ENCODE measurements around the gene PPP1R2. TPM values are rescaled to one million over a fixed set of nuclear protein-coding genes. Genes with fewer than 3 reads are reported as not detected.
"Not testable (repeated sequence)": the region's sequence is repeated elsewhere in the genome, so short reads cannot be mapped to it uniquely, and the experiment has no call there.

The PPP1R2 gene
- total and polyA plus RNA-seq, 5 experiments from 2014 or later: 140 to 265 (median 244) TPM

- DNase-seq: no peak
- H3K27me3 Mint-ChIP-seq: no peaks in the 10 kb centered on the region
- POLR2A ChIA-PET: interaction anchor here (2.4 to 3.6 kb wide), 2 partner anchors 11 to 18 kb away, joined by 14 to 21 read pairs; partner anchors contain the start of gene PPP1R2
- peak overlapping the region in 8 of 10 donors; percentile 5 to 88 (median 70) for H3K27ac Mint-ChIP-seq
- H3K4me1 Mint-ChIP-seq: peaks cover 29 to 88% (median 80%) of the 10 kb centered on the region in 4 donors
- peak overlapping the region in 9 of 10 donors; percentile 6 to 73 (median 61) for H3K4me3 Mint-ChIP-seq
- no peaks in the 10 kb centered on the region for H3K9me3 Mint-ChIP-seq
- peaks cover 0 to 80% (median 3%) of the 10 kb centered on the region in 3 donors for H3K36me3 Mint-ChIP-seq
- ATAC-seq: no peak
Measured at GRCh38 chr3:195531683-195532082, 11.4 kb downstream of the PPP1R2 start.

GRCh38 chr3:195526492-195526891 lies 16.6 kb downstream of the PPP1R2 start:
- Mint-ChIP-seq H3K9me3 (no peaks in the 10 kb centered on the region), H3K4me1 (peaks cover 17 to 81% (median 73%) of the 10 kb centered on the region in 4 donors), H3K27ac (peak overlapping the region in 7 of 10 donors; percentile 18 to 90 (median 77)), H3K36me3 (peaks cover 0 to 86% (median 7%) of the 10 kb centered on the region in 3 donors), H3K27me3 (no peaks in the 10 kb centered on the region), H3K4me3 (peak overlapping the region in 1 of 10 donors; percentile 39)
- POLR2A ChIA-PET: interaction anchor here (1.1 to 4.4 kb wide), 4 partner anchors 11 to 256 kb away, joined by 3 to 21 read pairs (median 7); partner anchors contain the start of genes PPP1R2 and XXYLT1
- ATAC-seq (no peak), DNase-seq (no peak)

GRCh38 chr3:195524171-195524896 lies 18.8 kb downstream of the PPP1R2 start:
- Mint-ChIP-seq H3K27me3 (no peaks in the 10 kb centered on the region), H3K9me3 (no peaks in the 10 kb centered on the region), H3K36me3 (peaks cover 0 to 82% (median 8%) of the 10 kb centered on the region in 3 donors), H3K27ac (peak overlapping the region; percentile 79 to 95 (median 88)), H3K4me3 (peak overlapping the region in 9 of 10 donors; percentile 52 to 82 (median 69)), H3K4me1 (peaks cover 13 to 59% (median 56%) of the 10 kb centered on the region in 4 donors)
- DNase-seq (no peak), ATAC-seq (peak; percentile 50 to 51)
- POLR2A ChIA-PET: interaction anchor here (0.6 to 4.4 kb wide), 8 partner anchors 18 to 254 kb away, joined by 3 to 21 read pairs (median 4); partner anchors contain the start of genes PPP1R2 and XXYLT1

GRCh38 chr3:195522254-195523023 lies 20.7 kb downstream of the PPP1R2 start:
- peak overlapping the region in 5 of 10 donors; percentile 5 to 11 (median 7) for H3K4me3 Mint-ChIP-seq
- peak in 4 of 10 donors; percentile 28 to 59 (median 58) for DNase-seq
- H3K27me3 Mint-ChIP-seq: no peaks in the 10 kb centered on the region
- H3K27ac Mint-ChIP-seq: peak overlapping the region; percentile 32 to 84 (median 66)
- peaks cover 13 to 56% (median 46%) of the 10 kb centered on the region in 4 donors for H3K4me1 Mint-ChIP-seq
- ATAC-seq: no peak
- peaks cover 0 to 80% (median 9%) of the 10 kb centered on the region in 3 donors for H3K36me3 Mint-ChIP-seq
- H3K9me3 Mint-ChIP-seq: no peaks in the 10 kb centered on the region
- POLR2A ChIA-PET: interaction anchor here (1.0 to 2.7 kb wide), 5 partner anchors 12 to 252 kb away, joined by 3 to 16 read pairs (median 4); partner anchors contain the start of genes PPP1R2 and XXYLT1

- peaks cover 5 to 86% (median 17%) of the 10 kb centered on the region in 3 donors for H3K36me3 Mint-ChIP-seq
- no peaks in the 10 kb centered on the region for H3K9me3 Mint-ChIP-seq
- peak overlapping the region in 5 of 10 donors; percentile 53 to 83 (median 66) for H3K27ac Mint-ChIP-seq
Measured at GRCh38 chr3:195517030-195517429, 26.1 kb downstream of the PPP1R2 start.

GRCh38 chr3:195514610-195515235 lies 28.4 kb downstream of the PPP1R2 start:
- ATAC-seq, H3K9me3 Mint-ChIP-seq, DNase-seq, H3K27me3 Mint-ChIP-seq: not testable (repeated sequence)
- POLR2A ChIA-PET: interaction anchor here (0.8 to 1.4 kb wide), 2 partner anchors 11 to 28 kb away, joined by 3 read pairs; partner anchors contain the start of gene PPP1R2
- Mint-ChIP-seq H3K27ac (peak overlapping the region in 8 of 10 donors; percentile 37 to 75 (median 54)), H3K36me3 (peaks cover 5 to 88% (median 23%) of the 10 kb centered on the region in 3 donors), H3K4me3 (peak overlapping the region in 1 of 10 donors; percentile 7), H3K4me1 (peaks cover 4 to 34% (median 28%) of the 10 kb centered on the region in 4 donors)

More at GRCh38 chr3:195517030-195517429, 26.1 kb downstream of the PPP1R2 start:
- peaks cover 2 to 29% (median 21%) of the 10 kb centered on the region in 4 donors for H3K4me1 Mint-ChIP-seq
- POLR2A ChIA-PET: no interaction called here
- DNase-seq: no peak
- ATAC-seq: no peak
- no peaks in the 10 kb centered on the region for H3K27me3 Mint-ChIP-seq
- H3K4me3 Mint-ChIP-seq: no peak overlapping the region

GRCh38 chr3:195512798-195513345 lies 30.3 kb downstream of the PPP1R2 start:
- ATAC-seq (no peak), DNase-seq (no peak)
- Mint-ChIP-seq H3K27me3 (no peaks in the 10 kb centered on the region), H3K9me3 (no peaks in the 10 kb centered on the region), H3K4me1 (peaks cover 8 to 31% (median 26%) of the 10 kb centered on the region in 4 donors), H3K36me3 (peaks cover 5 to 89% (median 28%) of the 10 kb centered on the region in 3 donors), H3K4me3 (no peak overlapping the region), H3K27ac (peak overlapping the region in 7 of 10 donors; percentile 3 to 82 (median 12))
- POLR2A ChIA-PET: no interaction called here

GRCh38 chr3:195511136-195511535 lies 32.0 kb downstream of the PPP1R2 start:
- H3K4me1 Mint-ChIP-seq: peaks cover 8 to 33% (median 26%) of the 10 kb centered on the region in 4 donors
- POLR2A ChIA-PET: no interaction called here
- H3K27me3 Mint-ChIP-seq: no peaks in the 10 kb centered on the region
- DNase-seq (no peak), ATAC-seq (peak in 1 of 2 donors; percentile 40)
- H3K4me3 Mint-ChIP-seq: no peak overlapping the region
- H3K9me3 Mint-ChIP-seq: no peaks in the 10 kb centered on the region
- peaks cover 5 to 81% (median 28%) of the 10 kb centered on the region in 3 donors for H3K36me3 Mint-ChIP-seq
- peak overlapping the region in 8 of 10 donors; percentile 1 to 82 (median 52) for H3K27ac Mint-ChIP-seq

- no peak overlapping the region for H3K4me3 Mint-ChIP-seq
- H3K27ac Mint-ChIP-seq: peak overlapping the region in 8 of 10 donors; percentile 15 to 88 (median 73)
- no peak for ATAC-seq
- H3K36me3 Mint-ChIP-seq: peaks cover 0 to 52% (median 26%) of the 10 kb centered on the region in 3 donors
- H3K27me3 Mint-ChIP-seq: no peaks in the 10 kb centered on the region
- peaks cover 7 to 24% (median 18%) of the 10 kb centered on the region in 4 donors for H3K4me1 Mint-ChIP-seq
- H3K9me3 Mint-ChIP-seq: no peaks in the 10 kb centered on the region
- POLR2A ChIA-PET: no interaction called here
- no peak for DNase-seq
Measured at GRCh38 chr3:195508185-195508584, 34.9 kb downstream of the PPP1R2 start.

- H3K4me3 Mint-ChIP-seq: no peak overlapping the region
- DNase-seq (no peak), ATAC-seq (no peak)
- no peaks in the 10 kb centered on the region for H3K36me3 Mint-ChIP-seq
- H3K4me1 Mint-ChIP-seq: no peaks in the 10 kb centered on the region
- no peaks in the 10 kb centered on the region for H3K9me3 Mint-ChIP-seq
- no peak overlapping the region for H3K27ac Mint-ChIP-seq
- peaks cover 0 to 10% (median 5%) of the 10 kb centered on the region in 5 donors for H3K27me3 Mint-ChIP-seq
- POLR2A ChIA-PET: interaction anchor here (0.6 kb wide), 1 partner anchor 16 kb away, joined by 4 read pairs; no protein-coding TSS in a partner anchor
Measured at GRCh38 chr3:195475614-195476013, 67.5 kb downstream of the PPP1R2 start.

- not testable (repeated sequence) for H3K27ac Mint-ChIP-seq, DNase-seq, H3K4me3 Mint-ChIP-seq, H3K36me3 Mint-ChIP-seq, H3K9me3 Mint-ChIP-seq, H3K4me1 Mint-ChIP-seq, ATAC-seq
- H3K27me3 Mint-ChIP-seq: peaks cover 0 to 10% (median 5%) of the 10 kb centered on the region in 5 donors
- POLR2A ChIA-PET: interaction anchor here (0.6 kb wide), 1 partner anchor 15 kb away, joined by 4 read pairs; no protein-coding TSS in a partner anchor
Measured at GRCh38 chr3:195475116-195475515, 68.0 kb downstream of the PPP1R2 start.

Measured in naive thymus-derived CD8-positive, alpha-beta T cell (primary cell).